ENCODE results near the gene PRKACG. TPM values are rescaled to one million over a fixed set of nuclear protein-coding genes. Genes with fewer than 3 reads are reported as not detected.

The PRKACG gene
- total RNA-seq, 1 donor from 2014 or later: not detected

GRCh38 chr9:69044240-69045219 lies 30.6 kb upstream of the PRKACG start:
- TF ChIP-seq, protein P1, sequence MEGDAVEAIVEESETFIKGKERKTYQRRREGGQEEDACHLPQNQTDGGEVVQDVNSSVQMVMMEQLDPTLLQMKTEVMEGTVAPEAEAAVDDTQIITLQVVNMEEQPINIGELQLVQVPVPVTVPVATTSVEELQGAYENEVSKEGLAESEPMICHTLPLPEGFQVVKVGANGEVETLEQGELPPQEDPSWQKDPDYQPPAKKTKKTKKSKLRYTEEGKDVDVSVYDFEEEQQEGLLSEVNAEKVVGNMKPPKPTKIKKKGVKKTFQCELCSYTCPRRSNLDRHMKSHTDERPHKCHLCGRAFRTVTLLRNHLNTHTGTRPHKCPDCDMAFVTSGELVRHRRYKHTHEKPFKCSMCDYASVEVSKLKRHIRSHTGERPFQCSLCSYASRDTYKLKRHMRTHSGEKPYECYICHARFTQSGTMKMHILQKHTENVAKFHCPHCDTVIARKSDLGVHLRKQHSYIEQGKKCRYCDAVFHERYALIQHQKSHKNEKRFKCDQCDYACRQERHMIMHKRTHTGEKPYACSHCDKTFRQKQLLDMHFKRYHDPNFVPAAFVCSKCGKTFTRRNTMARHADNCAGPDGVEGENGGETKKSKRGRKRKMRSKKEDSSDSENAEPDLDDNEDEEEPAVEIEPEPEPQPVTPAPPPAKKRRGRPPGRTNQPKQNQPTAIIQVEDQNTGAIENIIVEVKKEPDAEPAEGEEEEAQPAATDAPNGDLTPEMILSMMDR (IDR thresholded peaks at IDR 0.05): no peak
- Mint-ChIP-seq H3K4me3 (ENCODE audit: unreplicated experiment) (no peak overlapping the region), H3K4me1 (ENCODE audit: low read depth) (peaks cover 23% of the 10 kb centered on the region), H3K9me3 (ENCODE audit: low read depth) (no peaks in the 10 kb centered on the region), H3K27ac (ENCODE audit: unreplicated experiment) (no peak overlapping the region), H3K27me3 (ENCODE audit: low read depth) (no peaks in the 10 kb centered on the region), H3K36me3 (ENCODE audit: low read depth) (peaks cover 5% of the 10 kb centered on the region)
- no peak for DNase-seq (ENCODE audit: low spot score)

DNA sequence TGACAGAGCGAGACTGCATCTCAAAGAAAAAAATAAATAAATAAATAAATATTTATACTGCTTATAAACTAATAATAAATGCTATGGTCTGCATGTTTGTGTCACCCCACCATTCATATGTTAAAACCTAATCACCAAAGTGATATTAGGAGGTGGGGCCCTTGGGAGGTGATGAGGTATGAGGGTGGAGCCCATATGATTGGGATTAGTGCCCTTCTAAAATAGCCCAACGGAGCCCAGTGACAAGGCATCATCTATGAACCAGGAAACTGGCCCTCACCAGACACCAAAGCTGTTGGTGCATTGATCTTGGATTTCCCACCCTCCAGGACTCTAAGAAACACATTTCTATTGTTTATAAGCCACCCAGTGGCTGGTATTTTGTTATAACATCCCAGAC lies 26.7 kb upstream of the PRKACG start:
- Mint-ChIP-seq H3K27ac (ENCODE audit: unreplicated experiment) (no peak overlapping the region), H3K4me1 (ENCODE audit: low read depth) (peaks cover 21% of the 10 kb centered on the region), H3K27me3 (ENCODE audit: low read depth) (no peaks in the 10 kb centered on the region), H3K4me3 (ENCODE audit: unreplicated experiment) (no peak overlapping the region), H3K9me3 (ENCODE audit: low read depth) (no peaks in the 10 kb centered on the region), H3K36me3 (ENCODE audit: low read depth) (no peaks in the 10 kb centered on the region)
- TF ChIP-seq, protein P1 (IDR thresholded peaks at IDR 0.05): peak; percentile 24
- no peak for DNase-seq (ENCODE audit: low spot score)

DNA sequence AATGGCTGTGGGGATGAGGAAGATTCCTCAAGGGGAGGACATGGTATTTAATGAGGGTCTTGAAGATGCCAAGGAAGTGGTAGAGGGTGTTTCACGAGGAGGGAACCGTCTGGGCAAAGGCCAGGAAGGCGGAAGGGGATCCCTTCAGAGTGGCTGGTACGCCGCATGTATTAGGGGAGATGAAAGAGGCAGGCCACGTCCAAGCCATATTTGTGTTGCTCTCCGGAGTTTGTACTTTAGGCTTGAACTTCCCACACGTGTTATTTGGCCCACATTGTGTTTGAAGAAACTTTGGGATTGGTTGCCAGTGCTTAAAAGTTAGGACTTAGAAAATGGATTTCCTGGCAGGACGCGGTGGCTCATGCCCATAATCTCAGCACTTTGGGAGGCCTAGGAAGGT lies 22.9 kb upstream of the PRKACG start:
- H3K4me3 Mint-ChIP-seq (ENCODE audit: unreplicated experiment): peak overlapping the region; percentile 95
- H3K27ac Mint-ChIP-seq (ENCODE audit: unreplicated experiment): peak overlapping the region; percentile 68
- H3K27me3 Mint-ChIP-seq (ENCODE audit: low read depth): no peaks in the 10 kb centered on the region
- no peaks in the 10 kb centered on the region for H3K9me3 Mint-ChIP-seq (ENCODE audit: low read depth)
- no peak for DNase-seq (ENCODE audit: low spot score)
- H3K36me3 Mint-ChIP-seq (ENCODE audit: low read depth): no peaks in the 10 kb centered on the region
- H3K4me1 Mint-ChIP-seq (ENCODE audit: low read depth): peaks cover 11% of the 10 kb centered on the region
- TF ChIP-seq, protein P1 (IDR thresholded peaks at IDR 0.05): no peak

DNA sequence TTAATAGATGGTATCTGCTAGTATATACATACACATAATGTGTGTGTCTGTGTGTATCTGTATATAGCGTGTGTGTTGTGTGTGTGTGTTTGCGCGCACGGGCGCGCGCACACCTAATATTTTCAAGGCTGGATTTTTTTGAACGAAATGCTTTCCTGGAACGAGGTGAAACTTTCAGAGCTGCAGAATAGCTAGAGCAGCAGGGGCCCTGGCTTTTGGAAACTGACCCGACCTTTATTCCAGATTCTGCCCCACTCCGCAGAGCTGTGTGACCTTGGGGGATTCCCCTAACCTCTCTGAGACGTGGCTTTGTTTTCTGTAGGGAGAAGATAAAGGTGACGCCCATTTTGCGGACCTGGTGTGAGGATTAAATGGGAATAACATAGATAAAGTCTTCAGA lies 22.4 kb upstream of the PRKACG start:
- peaks cover 11% of the 10 kb centered on the region for H3K4me1 Mint-ChIP-seq (ENCODE audit: low read depth)
- H3K27me3 Mint-ChIP-seq (ENCODE audit: low read depth): no peaks in the 10 kb centered on the region
- DNase-seq (ENCODE audit: low spot score): no peak
- no peaks in the 10 kb centered on the region for H3K36me3 Mint-ChIP-seq (ENCODE audit: low read depth)
- TF ChIP-seq, protein P1 (IDR thresholded peaks at IDR 0.05): no peak
- H3K27ac Mint-ChIP-seq (ENCODE audit: unreplicated experiment): peak overlapping the region; percentile 92
- H3K9me3 Mint-ChIP-seq (ENCODE audit: low read depth): no peaks in the 10 kb centered on the region
- peak overlapping the region; percentile 95 for H3K4me3 Mint-ChIP-seq (ENCODE audit: unreplicated experiment)

- TF ChIP-seq, protein P1 (IDR thresholded peaks at IDR 0.05): peak; percentile 99
- no peaks in the 10 kb centered on the region for H3K27me3 Mint-ChIP-seq (ENCODE audit: low read depth)
- DNase-seq (ENCODE audit: low spot score): no peak
- no peaks in the 10 kb centered on the region for H3K36me3 Mint-ChIP-seq (ENCODE audit: low read depth)
- peak within 1 kb of the TSS; percentile 95 for H3K4me3 Mint-ChIP-seq (ENCODE audit: unreplicated experiment)
- no peaks in the 10 kb centered on the region for H3K9me3 Mint-ChIP-seq (ENCODE audit: low read depth)
- peak within 1 kb of the TSS; percentile 92 for H3K27ac Mint-ChIP-seq (ENCODE audit: unreplicated experiment)
- peaks cover 11% of the 10 kb centered on the region for H3K4me1 Mint-ChIP-seq (ENCODE audit: low read depth)
These were observed 21.8 kb upstream of the PRKACG start, which contains the start of gene FXN for GRCh38 chr9:69035438-69036308. Gene FXN, plus strand, starts transcription at chr9:69035752. Its CDS starts 31 bp downstream, at chr9:69035783.

Measured in chondrocyte (in vitro differentiated cells).